Aorta (tissue), 5 donors: ENCODE measurements around the gene ATP2B2. TPM values are rescaled to one million over a fixed set of nuclear protein-coding genes. Genes with fewer than 3 reads are reported as not detected.

Source experiments
- ATAC-seq: fragments of 200-7000 bp; cut with Tn5 transposase; one replicate; pipeline ENCODE4 v1.9.1; 2022; ENCODE audit warnings: moderate library complexity; ENCODE audit not compliant: low FRiP score
- DNase-seq, 2 donors: peaks; one replicate each; pipeline ENCODE4 v3.0.0-alpha.2; 2020
- H3K27ac ChIP-seq, 2 donors: one replicate each; pipeline ENCODE4 v1.5.1; 2013; ENCODE audit warnings: low read length in 2 of 2, mild to moderate bottlenecking in 2 of 2, moderate library complexity in 2 of 2, control low read depth in 1 of 2, inconsistent platforms in 1 of 2, low read depth in 1 of 2
- H3K27me3 ChIP-seq, 2 donors: one replicate each; pipeline ENCODE4 v1.6.1; 2013; ENCODE audit warnings: control low read depth in 1 of 2, low read length in 1 of 2, mild to moderate bottlenecking in 1 of 2, moderate library complexity in 1 of 2; ENCODE audit not compliant: insufficient read depth in 2 of 2, control insufficient read depth in 1 of 2
- H3K36me3 ChIP-seq, 2 donors: one replicate each; pipeline ENCODE4 v1.6.1; 2013; ENCODE audit warnings: control low read depth in 1 of 2, low read length in 1 of 2, mild to moderate bottlenecking in 1 of 2; ENCODE audit not compliant: insufficient read depth in 2 of 2, control insufficient read depth in 1 of 2
- H3K4me1 ChIP-seq, 2 donors: one replicate each; pipeline ENCODE4 v1.6.1; 2013; ENCODE audit warnings: low read length in 2 of 2, control low read depth in 1 of 2, mild to moderate bottlenecking in 1 of 2, moderate library complexity in 1 of 2; ENCODE audit not compliant: insufficient read depth in 2 of 2, control insufficient read depth in 1 of 2
- H3K4me3 ChIP-seq, 2 donors: one replicate each; pipeline ENCODE4 v1.5.1; 2013; ENCODE audit warnings: low read length in 2 of 2, control low read depth in 1 of 2, mild to moderate bottlenecking in 1 of 2
- H3K9me3 ChIP-seq: one replicate; pipeline ENCODE4 v1.6.1; 2013; ENCODE audit warnings: mild to moderate bottlenecking, low read length; ENCODE audit not compliant: control insufficient read depth
- WGBS, 2 donors: extraction: QIAGEN DNeasy Blood & Tissue Kit; methylation state at CpG; one replicate each; pipeline ENCODE4 v1.1.7; 2013; 5-methylcytosine and 5-hydroxymethylcytosine counted together
- intact Hi-C, 2 donors: fragments of 100-400 bp; cut with DNase I; formaldehyde crosslinking; loops; one replicate each; pipeline versions ENCODE4 v1.14.2 to v1.15.0; 2022
- polyA plus RNA-seq, 2 donors: library from polyadenylated mRNA; stranded (reverse); fragments of 200-250 nt; gene quantifications; one replicate each; pipeline ENCODE4 v1.2.3, GENCODE V29; 2013
- total RNA-seq, 2 donors: library from RNA; stranded (reverse); fragmentation: NEBNext Ultra II Directional; extraction: Animal tissue kit (Norgen Biotek cat#: 25700); gene quantifications; one replicate each; pipeline ENCODE4 v1.2.1, GENCODE V29; 2021
- donor health status: healthy with polysubstance abuse.
- donor health status: Bipolar disorder and iron deficiency.
- donor health status: DM: no; HTN: no; CAD: no.
- donor health status: DM: no; HTN: no; CAD: no.
- donor health status: DM: yes; HTN: yes; CAD: no.

Gene ATP2B2
- total and polyA plus RNA-seq, 4 donors: 0.29 to 0.30 TPM; not detected in 2

DNA sequence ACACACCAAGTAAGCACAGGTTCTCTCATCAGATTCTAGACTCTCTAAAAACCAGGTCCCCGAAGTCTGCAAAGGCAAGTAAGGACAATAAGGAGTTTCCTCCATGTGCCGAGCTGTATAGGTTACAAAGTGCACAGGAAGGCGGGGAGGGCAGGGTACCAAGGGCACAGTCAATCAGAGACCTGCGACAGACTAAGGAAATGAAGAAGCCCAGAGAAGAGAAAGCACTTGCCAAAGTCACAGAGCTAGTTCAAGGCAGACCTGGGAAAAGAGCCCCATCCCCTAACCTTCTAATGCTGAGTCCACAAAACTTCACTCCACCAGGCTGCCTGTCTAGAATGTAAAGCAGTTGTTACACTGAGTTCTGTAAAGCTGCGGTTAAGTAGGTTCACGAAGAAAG lies 186.1 kb downstream of the ATP2B2 start:
- DNase-seq (no peak), ATAC-seq (no peak)
- no peak overlapping the region for H3K4me3 ChIP-seq
- WGBS, 2 donors: 57 to 64% methylated on average over 6 of the region's 6 CpGs
- H3K27me3 ChIP-seq: no peaks in the 10 kb centered on the region
- no peaks in the 10 kb centered on the region for H3K4me1 ChIP-seq
- intact Hi-C loops: no loop called here
- peaks cover 0 to 23% of the 10 kb centered on the region in 2 donors for H3K36me3 ChIP-seq
- no peaks in the 10 kb centered on the region for H3K9me3 ChIP-seq
- no peak overlapping the region for H3K27ac ChIP-seq

DNA sequence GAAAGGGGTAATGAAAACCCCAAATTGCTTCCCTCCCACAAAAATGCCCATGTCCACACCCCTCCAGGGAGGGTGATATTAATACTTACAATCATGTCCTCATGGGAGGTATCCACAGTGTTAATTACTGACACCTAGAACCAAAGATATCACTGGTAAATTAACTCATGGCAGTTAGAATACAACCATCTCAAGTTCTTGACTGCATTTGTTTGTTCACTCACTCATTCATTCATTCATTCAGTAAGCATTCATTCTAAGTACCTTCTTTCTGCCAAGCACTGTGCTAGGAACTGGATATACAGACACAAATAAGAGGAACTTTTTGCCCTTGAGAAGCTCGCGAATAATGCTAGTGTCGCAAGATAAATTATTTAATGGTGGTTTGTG lies 187.4 kb downstream of the ATP2B2 start:
- no peaks in the 10 kb centered on the region for H3K27me3 ChIP-seq
- no peak overlapping the region for H3K4me3 ChIP-seq
- H3K36me3 ChIP-seq: peaks cover 0 to 26% of the 10 kb centered on the region in 2 donors
- WGBS, 2 donors: 90 to 91% methylated on average over 3 of the region's 3 CpGs
- no peak overlapping the region for H3K27ac ChIP-seq
- DNase-seq: no peak
- ATAC-seq: no peak
- H3K4me1 ChIP-seq: no peaks in the 10 kb centered on the region
- intact Hi-C loops: no loop called here
- H3K9me3 ChIP-seq: no peaks in the 10 kb centered on the region

DNA sequence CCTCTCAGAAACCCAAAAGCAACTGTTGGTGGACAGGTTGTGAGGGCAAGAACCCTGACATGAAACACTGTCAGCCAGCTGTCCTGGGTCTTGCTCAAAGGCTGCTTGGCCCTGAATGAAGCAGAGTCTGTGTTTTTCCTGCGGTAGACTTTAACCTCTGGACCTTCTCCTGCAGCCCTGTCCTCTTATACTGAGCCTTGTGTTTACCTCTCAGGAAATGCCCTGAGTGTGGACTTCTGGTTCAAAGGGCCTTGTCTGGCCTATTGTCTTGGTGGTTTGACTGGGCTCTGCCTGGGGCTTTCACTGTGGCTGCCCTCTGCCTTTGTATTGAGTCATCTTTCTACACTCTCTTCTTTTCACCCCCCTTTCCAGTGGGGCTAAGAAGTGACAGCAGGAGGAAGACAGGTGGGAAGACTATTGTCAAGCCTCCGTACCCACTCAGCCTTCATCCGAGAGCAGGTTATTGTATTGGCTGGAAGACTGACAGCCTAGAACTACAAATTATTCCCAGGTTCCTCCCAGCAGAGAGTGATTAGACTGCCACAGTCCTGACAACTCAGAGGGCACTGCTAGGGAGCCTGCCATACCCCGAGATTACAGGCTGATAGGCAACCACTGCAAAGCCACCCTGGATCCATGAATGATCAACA lies 187.9 kb downstream of the ATP2B2 start:
- Histone ChIP-seq H3K27ac (no peak overlapping the region), H3K4me1 (no peaks in the 10 kb centered on the region), H3K9me3 (no peaks in the 10 kb centered on the region), H3K36me3 (peaks cover 0 to 26% of the 10 kb centered on the region in 2 donors), H3K4me3 (no peak overlapping the region), H3K27me3 (no peaks in the 10 kb centered on the region)
- intact Hi-C loops: no loop called here
- ATAC-seq (no peak), DNase-seq (no peak)
- WGBS, 2 donors: 83 to 90% methylated on average over 4 of the region's 4 CpGs

DNA sequence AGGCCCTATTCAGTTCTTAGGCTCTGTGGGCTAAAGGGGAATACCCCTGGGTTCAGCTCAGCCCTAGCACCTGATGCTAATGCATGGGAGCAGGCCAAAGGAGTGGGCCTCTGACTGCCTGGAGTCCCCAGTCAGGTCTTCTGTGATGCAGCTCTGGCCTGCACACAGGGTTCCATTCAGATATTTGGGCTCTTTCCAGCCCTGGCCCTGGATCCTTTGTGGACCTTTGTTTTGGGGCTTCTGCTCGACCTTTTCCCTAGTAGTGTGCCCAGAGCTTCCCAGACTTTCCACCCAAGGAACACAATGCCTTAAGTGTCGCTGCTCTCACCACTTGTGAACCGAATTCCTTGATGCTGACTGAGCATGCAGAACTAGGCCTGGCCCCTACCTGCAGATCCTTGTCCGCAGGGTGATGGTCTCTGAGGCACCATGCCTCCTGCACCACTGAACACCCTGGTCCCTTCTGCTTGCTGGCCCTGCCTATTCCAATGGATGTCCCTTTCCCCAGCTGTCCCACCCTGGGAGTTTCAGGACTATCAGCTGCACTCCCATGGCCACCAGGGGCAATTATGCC lies 189.5 kb downstream of the ATP2B2 start:
- WGBS, 2 donors: 91 to 93% methylated on average over 4 of the region's 4 CpGs
- Histone ChIP-seq H3K36me3 (peaks cover 0 to 30% of the 10 kb centered on the region in 2 donors), H3K9me3 (no peaks in the 10 kb centered on the region), H3K4me3 (no peak overlapping the region), H3K4me1 (no peaks in the 10 kb centered on the region), H3K27me3 (no peaks in the 10 kb centered on the region), H3K27ac (no peak overlapping the region)
- DNase-seq (no peak), ATAC-seq (no peak)
- intact Hi-C loops: no loop called here

DNA sequence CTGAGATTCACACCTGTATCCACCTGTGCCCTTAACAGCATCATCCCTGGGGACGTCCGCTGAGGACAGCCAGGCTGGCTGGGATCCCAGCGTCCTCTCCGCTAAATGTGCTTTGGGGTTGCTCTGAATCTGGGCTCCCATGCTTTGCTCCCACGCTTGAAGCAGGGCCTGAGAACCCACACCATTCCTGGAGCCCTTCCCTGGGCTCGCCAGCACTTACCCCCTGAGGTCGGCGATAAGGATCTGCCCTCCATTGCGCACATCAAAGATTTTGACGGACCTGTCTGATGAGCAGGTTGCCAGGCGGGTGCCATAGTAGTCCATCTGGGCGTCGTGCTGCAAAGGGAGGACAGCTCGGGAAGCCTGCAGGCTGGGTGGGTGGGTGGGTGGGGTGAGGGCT lies 190.3 kb downstream of the ATP2B2 start:
- peaks cover 0 to 30% of the 10 kb centered on the region in 2 donors for H3K36me3 ChIP-seq
- H3K27me3 ChIP-seq: no peaks in the 10 kb centered on the region
- no peaks in the 10 kb centered on the region for H3K9me3 ChIP-seq
- H3K4me3 ChIP-seq: no peak overlapping the region
- ATAC-seq (no peak), DNase-seq (no peak)
- no peaks in the 10 kb centered on the region for H3K4me1 ChIP-seq
- 91 to 92% methylated on average over 14 of the region's 14 CpGs for WGBS, 2 donors
- intact Hi-C loops: no loop called here
- H3K27ac ChIP-seq: no peak overlapping the region

DNA sequence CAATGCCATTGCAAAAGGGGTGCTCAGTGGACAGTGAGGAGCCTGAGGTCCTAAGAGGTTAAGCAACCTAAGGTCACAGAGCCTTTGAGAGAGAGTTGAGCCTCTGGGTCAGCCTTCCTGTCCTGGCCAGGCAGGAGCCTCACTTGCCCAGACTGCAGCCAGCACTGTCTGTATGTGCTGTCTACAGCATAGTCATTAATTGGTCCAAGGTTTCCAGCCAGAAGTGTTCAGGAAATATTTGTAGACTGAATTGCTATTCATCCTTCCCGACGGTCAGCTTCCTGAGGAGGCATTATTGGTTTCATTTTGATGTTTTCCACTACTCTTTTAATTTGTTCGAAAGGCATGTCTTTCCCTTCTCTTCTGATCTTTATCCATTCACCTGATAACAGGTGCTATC lies 192.5 kb downstream of the ATP2B2 start:
- ATAC-seq: no peak

DNA sequence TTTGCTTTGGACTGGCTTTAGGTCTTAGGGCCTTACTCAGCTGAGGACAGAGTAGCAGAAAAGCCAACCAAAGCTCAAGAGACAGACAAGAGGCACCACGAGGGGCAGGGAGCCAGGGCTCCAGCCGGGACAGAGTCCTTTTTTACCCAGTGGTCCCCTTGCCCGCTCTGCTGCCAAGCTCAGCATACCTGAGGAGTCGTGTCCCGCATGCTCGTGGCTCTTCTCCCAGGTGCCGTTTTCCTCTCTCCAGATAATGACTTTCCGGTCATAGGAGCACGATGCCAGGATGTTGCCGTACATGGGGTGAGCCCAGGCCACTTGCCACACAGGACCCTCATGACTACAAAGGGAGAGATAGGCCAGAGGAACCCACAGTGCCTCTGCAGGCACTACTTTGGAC lies 193.0 kb downstream of the ATP2B2 start:
- no peak overlapping the region for H3K27ac ChIP-seq
- DNase-seq (no peak), ATAC-seq (no peak)

More for the DNA sequence above, 192.5 kb downstream of the ATP2B2 start:
- Histone ChIP-seq H3K9me3 (no peaks in the 10 kb centered on the region), H3K27me3 (no peaks in the 10 kb centered on the region), H3K36me3 (peaks cover 0 to 31% of the 10 kb centered on the region in 2 donors), H3K27ac (no peak overlapping the region), H3K4me1 (no peaks in the 10 kb centered on the region), H3K4me3 (no peak overlapping the region)
- WGBS, 2 donors: 75 to 76% methylated on average over 3 of the region's 3 CpGs
- no peak for DNase-seq
- intact Hi-C loops: no loop called here

DNA sequence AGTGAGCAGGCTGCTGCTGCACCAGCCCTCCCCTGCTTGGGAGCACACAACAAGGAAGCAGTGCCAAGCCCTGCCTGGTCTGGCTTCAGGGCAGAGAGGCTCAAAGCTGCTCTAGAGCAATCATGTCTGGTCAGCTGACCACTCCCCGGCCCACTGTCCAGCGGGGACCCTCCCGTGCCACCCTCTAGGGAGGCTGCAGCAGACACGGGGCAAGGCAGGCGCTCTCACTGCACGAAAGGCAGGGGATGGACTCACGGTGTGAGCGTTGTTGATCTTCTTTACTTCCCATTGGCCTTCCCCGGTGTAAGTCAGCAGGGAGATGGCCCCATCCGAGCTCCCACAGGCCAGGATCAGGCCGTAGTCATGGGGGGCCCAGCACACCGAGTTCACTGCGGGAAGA lies 193.7 kb downstream of the ATP2B2 start:
- intact Hi-C loops: no loop called here
- ATAC-seq (no peak), DNase-seq (no peak)
- H3K36me3 ChIP-seq: peaks cover 0 to 27% of the 10 kb centered on the region in 2 donors
- WGBS, 2 donors: 83 to 86% methylated on average over 13 of the region's 13 CpGs
- no peaks in the 10 kb centered on the region for H3K27me3 ChIP-seq
- no peak overlapping the region for H3K4me3 ChIP-seq
- H3K4me1 ChIP-seq: no peaks in the 10 kb centered on the region
- no peak overlapping the region for H3K27ac ChIP-seq
- no peaks in the 10 kb centered on the region for H3K9me3 ChIP-seq

More for the DNA sequence above, 193.0 kb downstream of the ATP2B2 start:
- intact Hi-C loops: no loop called here
- no peak overlapping the region for H3K4me3 ChIP-seq
- H3K9me3 ChIP-seq: no peaks in the 10 kb centered on the region
- no peaks in the 10 kb centered on the region for H3K27me3 ChIP-seq
- H3K4me1 ChIP-seq: no peaks in the 10 kb centered on the region
- WGBS, 2 donors: 75 to 76% methylated on average over 10 of the region's 10 CpGs
- peaks cover 0 to 27% of the 10 kb centered on the region in 2 donors for H3K36me3 ChIP-seq

DNA sequence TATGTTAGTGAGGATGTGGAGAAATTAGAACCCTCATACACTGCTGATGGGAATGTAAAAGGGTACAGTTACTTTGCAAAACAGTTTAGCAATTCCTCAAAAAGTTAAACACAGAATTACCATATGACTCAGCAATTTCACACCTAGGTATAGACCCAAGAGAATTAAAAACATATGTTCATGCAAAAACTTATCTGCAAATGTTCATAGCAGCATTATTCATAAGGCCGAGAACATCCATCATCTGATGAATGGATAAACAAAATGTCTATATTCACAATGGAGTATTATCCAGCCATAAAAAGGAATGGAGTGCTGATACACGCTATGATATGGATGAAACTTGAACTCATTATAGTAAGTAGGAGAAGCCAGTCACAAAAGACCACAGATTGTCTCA lies 194.8 kb downstream of the ATP2B2 start:
- no peak overlapping the region for H3K27ac ChIP-seq
- no peaks in the 10 kb centered on the region for H3K9me3 ChIP-seq
- no peak overlapping the region for H3K4me3 ChIP-seq
- no peaks in the 10 kb centered on the region for H3K27me3 ChIP-seq
- ATAC-seq (no peak), DNase-seq (no peak)
- 88 to 89% methylated on average over 2 of the region's 2 CpGs for WGBS, 2 donors
- H3K4me1 ChIP-seq: no peaks in the 10 kb centered on the region
- intact Hi-C loops: no loop called here
- H3K36me3 ChIP-seq: peaks cover 3 to 23% of the 10 kb centered on the region in 2 donors
